GM12872 (cell line): ENCODE results near the gene PHACTR3.

Experiments
- TF ChIP-seq, protein P1 (sequence below): IDR thresholded peaks from 3 replicates; pipeline ENCODE4 v1.5.1; 2011; ENCODE audit warnings: low read depth, mild to moderate bottlenecking, low read length, moderate library complexity; ENCODE audit not compliant: insufficient read depth

PHACTR3 gene

DNA sequence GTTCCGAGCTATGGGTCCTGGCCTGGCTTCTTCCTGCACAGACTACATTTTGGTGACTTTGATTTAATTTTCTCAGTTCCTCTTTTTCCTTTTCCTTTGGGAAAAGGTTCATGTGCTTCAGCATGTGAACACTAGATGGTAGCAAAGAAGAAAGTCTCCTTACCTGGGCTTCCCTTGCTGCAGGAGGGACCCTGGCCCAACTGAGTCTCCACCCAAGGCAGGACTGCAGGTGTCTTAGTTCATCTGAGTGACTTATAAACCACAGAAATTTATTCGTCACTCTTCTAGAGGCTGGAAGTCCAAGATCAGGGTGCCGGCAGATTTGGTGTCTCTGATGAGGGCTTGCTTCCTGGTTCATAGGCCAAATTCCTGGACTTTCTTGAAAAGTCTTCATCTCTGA lies 165.9 kb downstream of the PHACTR3 start:
- TF ChIP-seq, protein P1, sequence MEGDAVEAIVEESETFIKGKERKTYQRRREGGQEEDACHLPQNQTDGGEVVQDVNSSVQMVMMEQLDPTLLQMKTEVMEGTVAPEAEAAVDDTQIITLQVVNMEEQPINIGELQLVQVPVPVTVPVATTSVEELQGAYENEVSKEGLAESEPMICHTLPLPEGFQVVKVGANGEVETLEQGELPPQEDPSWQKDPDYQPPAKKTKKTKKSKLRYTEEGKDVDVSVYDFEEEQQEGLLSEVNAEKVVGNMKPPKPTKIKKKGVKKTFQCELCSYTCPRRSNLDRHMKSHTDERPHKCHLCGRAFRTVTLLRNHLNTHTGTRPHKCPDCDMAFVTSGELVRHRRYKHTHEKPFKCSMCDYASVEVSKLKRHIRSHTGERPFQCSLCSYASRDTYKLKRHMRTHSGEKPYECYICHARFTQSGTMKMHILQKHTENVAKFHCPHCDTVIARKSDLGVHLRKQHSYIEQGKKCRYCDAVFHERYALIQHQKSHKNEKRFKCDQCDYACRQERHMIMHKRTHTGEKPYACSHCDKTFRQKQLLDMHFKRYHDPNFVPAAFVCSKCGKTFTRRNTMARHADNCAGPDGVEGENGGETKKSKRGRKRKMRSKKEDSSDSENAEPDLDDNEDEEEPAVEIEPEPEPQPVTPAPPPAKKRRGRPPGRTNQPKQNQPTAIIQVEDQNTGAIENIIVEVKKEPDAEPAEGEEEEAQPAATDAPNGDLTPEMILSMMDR: no peak

DNA sequence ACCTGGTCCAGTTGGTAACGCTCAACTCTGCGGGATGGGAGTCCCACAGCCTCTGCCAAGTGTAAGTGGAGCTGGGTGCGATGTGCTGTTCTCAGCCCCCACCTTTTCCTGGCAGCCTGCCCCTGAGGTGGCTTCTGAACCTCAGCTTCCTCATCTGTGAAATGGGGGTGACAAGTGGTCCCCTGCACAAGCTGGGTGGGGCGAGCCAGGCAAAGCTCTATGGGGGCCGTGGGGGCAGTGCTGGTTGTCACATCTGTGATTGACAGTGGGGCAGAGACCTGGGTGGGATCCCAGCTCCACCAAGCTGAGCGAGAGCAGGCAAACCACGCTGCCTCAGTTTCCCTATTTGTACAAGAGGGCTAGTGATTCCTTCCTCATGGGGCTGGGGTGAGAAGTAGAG lies 166.5 kb downstream of the PHACTR3 start:
- TF ChIP-seq, protein P1: no peak

DNA sequence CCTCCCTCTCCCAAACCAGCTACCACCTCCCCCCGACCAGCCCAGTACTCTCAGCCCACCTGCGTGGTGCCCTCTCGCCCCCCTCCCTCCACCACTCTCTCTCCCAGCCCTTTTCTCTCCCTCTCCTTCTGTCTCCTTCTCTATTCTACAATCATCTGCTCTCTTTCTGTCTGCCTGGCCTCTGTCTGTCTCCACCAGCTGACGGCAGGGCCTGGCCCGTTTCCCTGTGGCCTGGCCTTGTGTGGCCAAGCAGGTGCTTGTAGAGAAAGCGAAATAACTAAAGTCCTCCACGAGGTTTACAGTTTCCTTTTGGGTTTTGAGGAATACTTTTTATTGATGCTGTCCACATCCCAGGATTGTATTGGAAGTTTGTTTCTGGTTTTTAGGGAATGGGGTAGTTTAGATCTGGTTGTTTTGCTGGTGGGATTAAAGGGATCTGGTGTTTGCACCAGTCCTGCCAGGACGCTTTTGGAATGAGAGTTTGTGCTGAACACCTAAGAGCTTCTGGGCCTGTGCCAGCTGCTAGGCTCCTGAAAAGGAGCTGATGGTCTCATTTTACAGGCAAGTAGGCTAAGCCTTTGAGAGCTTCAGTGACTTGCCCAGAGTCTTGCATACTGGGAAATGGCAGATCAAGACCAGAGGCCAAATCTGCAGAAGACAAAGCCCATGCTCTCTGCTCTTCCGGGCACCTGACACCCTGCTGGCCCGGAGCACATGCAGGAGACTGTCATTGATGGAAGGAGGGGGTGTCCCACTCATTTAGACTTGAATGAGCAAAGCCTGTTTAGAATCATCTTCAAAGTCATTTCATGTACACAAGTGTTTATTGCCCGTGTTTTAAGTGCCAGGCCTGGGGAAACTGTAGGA lies 167.4 kb downstream of the PHACTR3 start:
- TF ChIP-seq, protein P1: no peak

DNA sequence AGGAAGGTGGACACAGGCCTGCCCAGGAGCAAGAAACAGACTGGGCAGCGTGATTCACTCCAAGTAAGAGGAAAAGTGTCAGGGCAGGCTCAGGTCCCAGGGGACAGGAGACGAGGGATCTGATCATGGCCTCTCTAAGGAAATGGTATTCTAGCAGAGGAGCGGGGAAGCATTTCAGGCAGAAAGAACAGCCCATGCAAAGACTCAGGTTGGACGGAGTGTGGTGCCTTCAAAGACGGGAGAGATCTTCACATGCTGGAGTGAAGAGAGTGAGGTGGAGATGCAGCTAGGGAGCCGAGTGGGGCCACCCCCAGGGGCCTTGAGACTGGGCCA lies 168.0 kb downstream of the PHACTR3 start:
- TF ChIP-seq, protein P1: no peak

DNA sequence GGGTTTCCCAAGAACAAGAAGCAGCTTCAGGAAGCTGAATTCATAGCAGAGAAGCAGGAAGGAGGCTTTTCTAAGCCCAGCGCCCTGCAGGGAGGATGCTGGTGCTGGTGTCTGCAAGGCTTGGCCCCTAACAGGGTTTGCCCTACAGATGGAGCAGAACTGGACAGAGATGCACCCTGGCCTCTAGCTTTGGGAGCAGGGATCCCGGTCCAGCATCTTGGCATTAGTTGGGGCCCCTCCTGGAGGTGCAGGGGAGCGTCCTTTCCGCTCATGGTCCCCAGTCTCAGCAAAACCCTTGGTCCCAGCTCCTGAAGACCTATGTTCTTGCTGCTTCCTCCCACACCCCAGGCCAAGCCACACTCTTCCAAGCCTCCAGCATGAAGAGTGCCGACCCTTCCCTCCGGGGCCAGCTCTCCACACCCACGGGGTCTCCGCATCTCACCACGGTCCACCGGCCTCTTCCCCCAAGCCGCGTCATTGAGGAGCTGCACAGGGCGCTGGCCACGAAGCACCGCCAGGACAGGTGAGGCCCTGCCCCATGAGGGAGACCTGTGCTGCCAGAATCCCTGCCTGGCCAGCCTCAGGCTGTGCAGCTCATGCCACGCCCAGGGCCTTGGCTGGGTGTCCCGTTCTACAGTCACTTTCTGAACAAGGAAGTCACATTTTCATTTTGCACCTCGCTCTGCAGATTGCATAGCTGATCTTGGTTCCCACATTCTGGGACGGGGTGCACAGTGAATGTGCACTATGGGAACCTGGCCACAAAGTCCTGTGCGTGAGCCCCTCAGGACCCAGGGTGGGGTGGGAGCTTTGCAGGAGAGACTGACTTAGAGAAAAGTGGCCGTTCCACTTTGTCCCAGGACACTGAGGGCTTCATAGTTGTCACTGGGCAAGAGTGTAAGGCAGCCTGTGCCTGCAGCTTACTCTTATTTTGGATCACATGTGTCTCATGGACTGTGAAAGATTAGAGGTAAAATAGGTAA lies 168.9 kb downstream of the PHACTR3 start:
- TF ChIP-seq, protein P1: no peak

DNA sequence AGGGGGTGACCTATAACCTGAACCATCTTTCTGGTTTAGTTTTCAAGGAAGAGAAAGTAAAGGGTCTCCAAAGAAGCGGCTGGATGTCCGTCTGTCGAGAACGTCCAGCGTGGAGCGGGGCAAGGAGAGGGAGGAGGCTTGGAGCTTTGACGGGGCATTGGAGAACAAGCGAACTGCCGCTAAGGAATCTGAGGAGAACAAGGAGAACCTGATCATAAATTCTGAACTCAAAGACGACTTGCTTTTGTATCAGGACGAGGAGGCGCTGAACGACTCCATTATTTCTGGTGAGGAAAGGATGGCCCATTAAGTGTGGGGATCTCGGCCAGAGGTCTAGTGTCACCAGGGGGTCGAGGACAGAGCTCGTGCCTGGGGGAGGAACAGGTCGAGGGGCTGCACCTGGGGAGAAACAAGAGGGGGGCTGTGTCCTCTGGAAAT lies 169.9 kb downstream of the PHACTR3 start:
- TF ChIP-seq, protein P1: no peak
